ENCODE data around the gene GPR68.

GRCh38 chr14:91291786-91292405, 47.4 kb upstream of the GPR68 start:
- TF ChIP-seq CTCF (optimal IDR thresholded peaks at IDR 0.05 in 1 of 3, IDR thresholded peaks at IDR 0.05 in 1 of 3, conservative IDR thresholded peaks at IDR 0.05 in 1 of 3; ENCODE audit: extremely low read depth in 1 of 3, insufficient read depth in 2 of 3, low read length in 3 of 3), result no peak
- TF ChIP-seq EZH2 (IDR thresholded peaks at IDR 0.05; ENCODE audit: low read length), result no peak

Data from keratinocyte (primary cell).